ENCODE measurements around the gene RABEPK. TPM values are rescaled to one million over a fixed set of nuclear protein-coding genes. Genes with fewer than 3 reads are reported as not detected.

The RABEPK gene
- total and polyA plus RNA-seq, 2 of the 4 experiments (the other 2 are of a cell fraction), result 43.9 to 59.7 TPM

- H3K4me1 ChIP-seq (ENCODE audit: control insufficient read depth, insufficient read depth, low read length), result peaks cover 3% of the 10 kb centered on the region; the same call in 1 of the 2 replicates
- H3K4me3 ChIP-seq (ENCODE audit: insufficient read depth, low read depth, low read length), result no peak overlapping the region
- no CpG with 5 or more reads among the region's 2 CpGs for WGBS, 2 experiments (ENCODE audit: extremely low coverage in 2 of 2, insufficient read length in 1 of 2)
- no peak overlapping the region for H3K4ac ChIP-seq (ENCODE audit: low read depth, low read length)
- H3K9me1 ChIP-seq (ENCODE audit: insufficient read depth, low read length), result no peaks in the 10 kb centered on the region; the same call in 1 of the 2 replicates
- TF ChIP-seq ELK1 (IDR thresholded peaks at IDR 0.05; ENCODE audit: borderline replicate concordance, low read depth, low read length) (no peak), CEBPB (IDR thresholded peaks at IDR 0.05; ENCODE audit: low read depth, low read length) (no peak), CTCF (conservative IDR thresholded peaks at IDR 0.05; ENCODE audit: low read depth, low read length) (no peak), RFX5 (IDR thresholded peaks at IDR 0.05; ENCODE audit: low read depth, low read length) (no peak), MXI1 (IDR thresholded peaks at IDR 0.05; ENCODE audit: borderline replicate concordance, low read depth, low read length) (no peak), POLR2A (IDR thresholded peaks at IDR 0.05; ENCODE audit: low read depth, low read length) (no peak), BHLHE40 (IDR thresholded peaks at IDR 0.05; ENCODE audit: low read depth, low read length) (no peak), CHD1 (IDR thresholded peaks at IDR 0.05; ENCODE audit: low read depth, low read length) (no peak), FOS (IDR thresholded peaks at IDR 0.05; ENCODE audit: low read depth, low read length) (no peak), RAD21 (IDR thresholded peaks at IDR 0.05; ENCODE audit: low read length) (no peak), USF2 (IDR thresholded peaks at IDR 0.05; ENCODE audit: low read depth, low read length) (no peak), SMC3 (IDR thresholded peaks at IDR 0.05; ENCODE audit: low read depth, low read length) (no peak), RCOR1 (IDR thresholded peaks at IDR 0.05; ENCODE audit: insufficient replicate concordance, low read length) (no peak), MAZ (IDR thresholded peaks at IDR 0.05; ENCODE audit: borderline replicate concordance, low read depth, low read length) (no peak), MAFK (IDR thresholded peaks at IDR 0.05; ENCODE audit: low read depth, low read length) (no peak)
- no peaks in the 10 kb centered on the region for H3K27me3 ChIP-seq (ENCODE audit: control insufficient read depth, insufficient read depth, low read length)
- no peak overlapping the region for H4K91ac ChIP-seq (ENCODE audit: insufficient read depth, low read depth, low read length)
- H3K14ac ChIP-seq (replicated peaks; ENCODE audit: low read depth, low read length), result no peak overlapping the region
- no peak overlapping the region for H4K5ac ChIP-seq (ENCODE audit: low read depth, low read length)
- no peak overlapping the region for H3K9ac ChIP-seq (ENCODE audit: low read depth, low read length)
- dilution Hi-C loops (cut with HindIII; ENCODE audit: low sequenced_read_pairs, unreplicated experiment), result no loop called here
- POLR2A ChIA-PET (ENCODE audit: unreplicated experiment), result no interaction called here
- H2BK120ac ChIP-seq (ENCODE audit: low read depth, low read length), result no peak overlapping the region
- no peak overlapping the region for H2AK9ac ChIP-seq (replicated peaks; ENCODE audit: low read depth, low read length, poor library complexity)
- ATAC-seq (ENCODE audit: low read depth) (no peak), DNase-seq (no peak)
- no peak overlapping the region for H2BK5ac ChIP-seq (ENCODE audit: low read depth, low read length, poor library complexity, severe bottlenecking)
- no peak overlapping the region for H2AK5ac ChIP-seq (ENCODE audit: low read depth, low read length)
- peaks cover 11 to 32% of the 10 kb centered on the region in 2 experiments for H3K79me1 ChIP-seq (ENCODE audit: low read depth in 1 of 2, low read length in 2 of 2)
- H3K56ac ChIP-seq (ENCODE audit: extremely low read depth, insufficient read depth, low read length), result no peak overlapping the region
- intact Hi-C loops (cut with micrococcal nuclease), result no loop called here
- H3K23ac ChIP-seq (ENCODE audit: low read depth, low read length), result no peak overlapping the region
- H3K4me2 ChIP-seq (ENCODE audit: low read depth, low read length), result no peak overlapping the region
- no peak overlapping the region for H2BK15ac ChIP-seq (ENCODE audit: low read depth, low read length)
- H4K8ac ChIP-seq (ENCODE audit: low read depth in 2 of 2, low read length in 2 of 2), result no peak overlapping the region
- no peak overlapping the region for H3K18ac ChIP-seq (ENCODE audit: low read depth, low read length)
- H3K27ac ChIP-seq (ENCODE audit: insufficient read depth, low read length), result no peak overlapping the region
- no peak overlapping the region for H2BK20ac ChIP-seq (ENCODE audit: low read depth, low read length)
- CTCF ChIA-PET, result interaction anchor here (1.0 kb wide), 1 partner anchor 22 kb away, joined by 3 read pairs; no protein-coding TSS in a partner anchor
- no peak overlapping the region for H2AFZ ChIP-seq (replicated peaks; ENCODE audit: low read length, poor library complexity)
- no peaks in the 10 kb centered on the region for H4K20me1 ChIP-seq (ENCODE audit: insufficient read depth, low read length)
- in situ Hi-C loops (cut with MboI; ENCODE audit: low sequenced_read_pairs), result no loop called here
- peaks cover 33% of the 10 kb centered on the region for H3K36me3 ChIP-seq (ENCODE audit: control insufficient read depth, insufficient read depth, low read length)
- BruUV-seq (replicated peaks), result no TSS peak
- H3K9me3 ChIP-seq (ENCODE audit: control insufficient read depth, insufficient read depth, low read length), result no peaks in the 10 kb centered on the region
Measured at GRCh38 chr9:125151730-125152129, 48.6 kb upstream of the RABEPK start.
